GM23248 (cell line): ENCODE results near the gene ACSS2. TPM values are rescaled to one million over a fixed set of nuclear protein-coding genes. Genes with fewer than 3 reads are reported as not detected.

Experiments used
- DNase-seq: peaks from one replicate; pipeline ENCODE4 v3.0.0-alpha.2; 2015
- H2AFZ ChIP-seq: fragments of 200-600 bp; sonication (generic); 2 replicates; pipeline ENCODE4 v1.6.1; 2016; ENCODE audit warnings: antibody characterized with exemption
- H3F3A ChIP-seq: fragments of 200-600 bp; sonication (generic); 2 replicates; pipeline ENCODE4 v1.6.1; 2016; ENCODE audit warnings: mild to moderate bottlenecking, antibody characterized with exemption, mixed run types; ENCODE audit not compliant: insufficient read depth
- H3K27ac ChIP-seq: fragments of 200-600 bp; sonication (generic); 2 replicates; pipeline ENCODE4 v1.5.1; 2016; ENCODE audit warnings: mild to moderate bottlenecking
- H3K27me3 ChIP-seq: fragments of 200-600 bp; sonication (generic); replicated peaks from 2 replicates; pipeline ENCODE4 v1.6.1; 2016; ENCODE audit warnings: mild to moderate bottlenecking; ENCODE audit not compliant: insufficient read depth
- H3K36me3 ChIP-seq: fragments of 200-600 bp; sonication (generic); 2 replicates; pipeline ENCODE4 v1.6.1; 2016; ENCODE audit warnings: low read depth, mild to moderate bottlenecking
- H3K4me1 ChIP-seq: fragments of 200-600 bp; sonication (generic); 2 replicates; pipeline ENCODE4 v1.6.1; 2016; ENCODE audit warnings: mild to moderate bottlenecking; ENCODE audit not compliant: insufficient read depth
- H3K4me2 ChIP-seq: fragments of 200-600 bp; sonication (generic); one replicate; pipeline ENCODE4 v1.6.1; 2016; ENCODE audit warnings: mild to moderate bottlenecking; ENCODE audit not compliant: unreplicated experiment
- H3K4me3 ChIP-seq: fragments of 200-600 bp; sonication (generic); 2 replicates; pipeline ENCODE4 v1.5.1; 2016; ENCODE audit warnings: mild to moderate bottlenecking
- H3K79me2 ChIP-seq: fragments of 200-600 bp; sonication (generic); 2 replicates; pipeline ENCODE4 v1.6.1; 2016; ENCODE audit warnings: mild to moderate bottlenecking; ENCODE audit not compliant: insufficient read depth
- H3K9ac ChIP-seq: fragments of 200-600 bp; sonication (generic); 2 replicates; pipeline ENCODE4 v1.6.1; 2016; ENCODE audit warnings: mild to moderate bottlenecking
- H3K9me2 ChIP-seq: fragments of 200-600 bp; sonication (generic); 2 replicates; pipeline ENCODE4 v1.6.1; 2016; ENCODE audit warnings: mixed run types, mild to moderate bottlenecking, moderate library complexity; ENCODE audit not compliant: insufficient read depth
- H3K9me3 ChIP-seq: fragments of 200-600 bp; sonication (generic); one replicate; pipeline ENCODE4 v1.6.1; 2017; ENCODE audit warnings: low read depth
- H4K20me1 ChIP-seq: fragments of 200-600 bp; sonication (generic); 2 replicates; pipeline ENCODE4 v1.6.0; 2016; ENCODE audit not compliant: insufficient read depth
- EZH2 ChIP-seq: fragments of 200-600 bp; sonication (generic); IDR thresholded peaks from 2 replicates; pipeline ENCODE4 v1.6.1; 2018; ENCODE audit warnings: antibody characterized with exemption, mild to moderate bottlenecking; ENCODE audit not compliant: insufficient read depth, poor library complexity, severe bottlenecking
- EZH2phosphoT487 ChIP-seq: fragments of 200-600 bp; sonication (generic); IDR thresholded peaks from 2 replicates; pipeline ENCODE4 v1.6.1; 2018; ENCODE audit warnings: antibody characterized with exemption, moderate library complexity, mild to moderate bottlenecking, low read depth; ENCODE audit not compliant: insufficient read depth
- WGBS, 2 experiments: methylation state at CpG; one replicate each; pipeline ENCODE4 v1.1.6; 2015 to 2017; ENCODE audit warnings: low lambda C conversion rate in 2 of 2, low coverage in 1 of 2; ENCODE audit errors: missing lambda C conversion rate in 2 of 2; 5-methylcytosine and 5-hydroxymethylcytosine counted together
- in situ Hi-C: fragments of 300-500 bp; cut with MboI; formaldehyde crosslinking; loops from 2 replicates; pipeline ENCODE4 v1.15.0; 2020
- polyA plus RNA-seq: library from polyadenylated mRNA; unstranded; fragments of >200 nt; fragmentation: Nextera tagmentation; extraction: Ambion mirVana; gene quantifications from 2 replicates; pipeline ENCODE4 v1.2.1, GENCODE V29; 2016
- total RNA-seq: library from RNA; depleted of rRNA; stranded (reverse); fragments of >200 nt; shearing (Covaris generic); gene quantifications from 2 replicates; pipeline ENCODE4 v1.2.3, GENCODE V29; 2014

Gene ACSS2
- total and polyA plus RNA-seq, 2 experiments from 2014 or later = 14.3 to 33.3 TPM

- in situ Hi-C loops = no loop called here
- WGBS, 2 experiments = 85 to 98% methylated on average over 2 of the region's 2 CpGs
- H3K27ac ChIP-seq = peak overlapping the region; percentile 54
Measured at GRCh38 chr20:34923414-34923813, 47.0 kb downstream of the ACSS2 start.

GRCh38 chr20:34925341-34925740 is 48.9 kb downstream of the ACSS2 start:
- no peak overlapping the region for H3K4me2 ChIP-seq
- no peaks in the 10 kb centered on the region for H3K79me2 ChIP-seq
- H3K9me3 ChIP-seq = no peaks in the 10 kb centered on the region
- no peak overlapping the region for H3K27ac ChIP-seq
- no peaks in the 10 kb centered on the region for H4K20me1 ChIP-seq
- H3K4me1 ChIP-seq = peaks cover 26% of the 10 kb centered on the region
- H3K9ac ChIP-seq = no peak overlapping the region
- H3F3A ChIP-seq = peaks cover 29% of the 10 kb centered on the region
- TF ChIP-seq EZH2phosphoT487 (no peak), EZH2 (no peak)
- no peak overlapping the region for H2AFZ ChIP-seq
- in situ Hi-C loops = no loop called here
- peaks cover 13% of the 10 kb centered on the region for H3K36me3 ChIP-seq
- H3K27me3 ChIP-seq = no peaks in the 10 kb centered on the region
- H3K9me2 ChIP-seq = no peaks in the 10 kb centered on the region
- DNase-seq = no peak
- 92 to 97% methylated on average over 3 of the region's 3 CpGs for WGBS, 2 experiments
- H3K4me3 ChIP-seq = no peak overlapping the region

More at GRCh38 chr20:34923414-34923813, 47.0 kb downstream of the ACSS2 start:
- DNase-seq = no peak
- peak overlapping the region; percentile 11 for H3K4me2 ChIP-seq
- no peak for TF ChIP-seq EZH2phosphoT487
- no peak for TF ChIP-seq EZH2
- H3K79me2 ChIP-seq = no peaks in the 10 kb centered on the region
- peaks cover 28% of the 10 kb centered on the region for H3F3A ChIP-seq
- peaks cover 25% of the 10 kb centered on the region for H3K4me1 ChIP-seq
- H3K36me3 ChIP-seq = peaks cover 13% of the 10 kb centered on the region
- peak overlapping the region; percentile 25; the same call in 1 of the 2 replicates for H3K9ac ChIP-seq
- H3K9me2 ChIP-seq = no peaks in the 10 kb centered on the region
- no peaks in the 10 kb centered on the region for H4K20me1 ChIP-seq
- H3K27me3 ChIP-seq = no peaks in the 10 kb centered on the region
- no peaks in the 10 kb centered on the region for H3K9me3 ChIP-seq
- H3K4me3 ChIP-seq = no peak overlapping the region
- no peak overlapping the region for H2AFZ ChIP-seq

GRCh38 chr20:34925981-34926380 is 49.6 kb downstream of the ACSS2 start:
- DNase-seq = no peak
- Histone ChIP-seq H3K36me3 (peaks cover 13% of the 10 kb centered on the region), H3K4me2 (no peak overlapping the region), H3K27me3 (no peaks in the 10 kb centered on the region), H3F3A (peaks cover 29% of the 10 kb centered on the region), H3K9me2 (no peaks in the 10 kb centered on the region), H3K4me3 (no peak overlapping the region), H2AFZ (no peak overlapping the region), H4K20me1 (no peaks in the 10 kb centered on the region), H3K4me1 (peaks cover 26% of the 10 kb centered on the region), H3K27ac (no peak overlapping the region), H3K9ac (no peak overlapping the region), H3K9me3 (no peaks in the 10 kb centered on the region), H3K79me2 (no peaks in the 10 kb centered on the region)
- in situ Hi-C loops = no loop called here
- 90 to 100% methylated on average over 1 of the region's 1 CpG for WGBS, 2 experiments
- TF ChIP-seq EZH2 (no peak), EZH2phosphoT487 (no peak)

- TF ChIP-seq EZH2 (no peak), EZH2phosphoT487 (no peak)
- Histone ChIP-seq H3K27me3 (no peaks in the 10 kb centered on the region), H3K4me1 (peaks cover 26% of the 10 kb centered on the region), H3F3A (peaks cover 29% of the 10 kb centered on the region), H2AFZ (no peak overlapping the region), H3K79me2 (no peaks in the 10 kb centered on the region), H4K20me1 (no peaks in the 10 kb centered on the region), H3K27ac (no peak overlapping the region), H3K36me3 (peaks cover 13% of the 10 kb centered on the region), H3K9me2 (no peaks in the 10 kb centered on the region), H3K4me3 (no peak overlapping the region), H3K9me3 (no peaks in the 10 kb centered on the region), H3K9ac (no peak overlapping the region), H3K4me2 (no peak overlapping the region)
- WGBS, 2 experiments = 90 to 93% methylated on average over 1 of the region's 1 CpG
- DNase-seq = no peak
- in situ Hi-C loops = no loop called here
Measured at GRCh38 chr20:34926581-34926980, 50.2 kb downstream of the ACSS2 start.

- H3K9ac ChIP-seq = no peak overlapping the region
- H3K4me2 ChIP-seq = no peak overlapping the region
- no peak overlapping the region for H2AFZ ChIP-seq
- H3K4me3 ChIP-seq = no peak overlapping the region
- H3F3A ChIP-seq = peaks cover 24% of the 10 kb centered on the region
- WGBS, 2 experiments = 100% methylated on average over 1 of the region's 1 CpG
- in situ Hi-C loops = no loop called here
- no peaks in the 10 kb centered on the region for H3K27me3 ChIP-seq
- no peaks in the 10 kb centered on the region for H3K79me2 ChIP-seq
- H3K4me1 ChIP-seq = peaks cover 17% of the 10 kb centered on the region
- no peaks in the 10 kb centered on the region for H3K9me2 ChIP-seq
- no peaks in the 10 kb centered on the region for H4K20me1 ChIP-seq
- H3K27ac ChIP-seq = peak overlapping the region; percentile 26
- no peak for TF ChIP-seq EZH2phosphoT487
- TF ChIP-seq EZH2 = no peak
- H3K9me3 ChIP-seq = no peaks in the 10 kb centered on the region
- peaks cover 13% of the 10 kb centered on the region for H3K36me3 ChIP-seq
- DNase-seq = peak; percentile 73
Measured at GRCh38 chr20:34927736-34928135, 51.3 kb downstream of the ACSS2 start.
